Measurements from ENCODE around the gene TAL2.

DNA sequence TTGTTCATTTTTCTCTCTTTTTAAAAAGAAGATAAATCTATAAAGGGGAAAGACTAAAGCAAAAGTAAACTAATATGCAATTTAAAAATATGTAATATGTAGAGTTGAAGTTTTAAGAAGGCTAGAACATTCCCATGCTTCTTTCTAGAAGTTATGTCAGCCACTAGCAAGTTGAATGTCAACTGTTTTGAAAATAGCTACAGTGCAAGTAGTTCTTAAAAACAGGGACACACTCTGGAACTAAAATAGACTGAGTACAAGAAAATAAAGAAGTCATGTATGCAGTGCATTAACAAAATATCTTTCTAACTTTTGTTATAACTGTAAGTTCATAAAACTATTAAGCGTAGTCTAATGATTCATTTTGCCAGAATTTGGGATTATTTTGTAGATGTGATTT lies 40.0 kb downstream of the TAL2 start:
- TF ChIP-seq, protein P1, sequence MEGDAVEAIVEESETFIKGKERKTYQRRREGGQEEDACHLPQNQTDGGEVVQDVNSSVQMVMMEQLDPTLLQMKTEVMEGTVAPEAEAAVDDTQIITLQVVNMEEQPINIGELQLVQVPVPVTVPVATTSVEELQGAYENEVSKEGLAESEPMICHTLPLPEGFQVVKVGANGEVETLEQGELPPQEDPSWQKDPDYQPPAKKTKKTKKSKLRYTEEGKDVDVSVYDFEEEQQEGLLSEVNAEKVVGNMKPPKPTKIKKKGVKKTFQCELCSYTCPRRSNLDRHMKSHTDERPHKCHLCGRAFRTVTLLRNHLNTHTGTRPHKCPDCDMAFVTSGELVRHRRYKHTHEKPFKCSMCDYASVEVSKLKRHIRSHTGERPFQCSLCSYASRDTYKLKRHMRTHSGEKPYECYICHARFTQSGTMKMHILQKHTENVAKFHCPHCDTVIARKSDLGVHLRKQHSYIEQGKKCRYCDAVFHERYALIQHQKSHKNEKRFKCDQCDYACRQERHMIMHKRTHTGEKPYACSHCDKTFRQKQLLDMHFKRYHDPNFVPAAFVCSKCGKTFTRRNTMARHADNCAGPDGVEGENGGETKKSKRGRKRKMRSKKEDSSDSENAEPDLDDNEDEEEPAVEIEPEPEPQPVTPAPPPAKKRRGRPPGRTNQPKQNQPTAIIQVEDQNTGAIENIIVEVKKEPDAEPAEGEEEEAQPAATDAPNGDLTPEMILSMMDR (tag by site-specific recombination; IDR thresholded peaks at IDR 0.05): no peak
- no peak for TF ChIP-seq BCL11A (tag by site-specific recombination; IDR thresholded peaks at IDR 0.05; ENCODE audit: low read depth)
- no peak for TF ChIP-seq WT1 (tag by site-specific recombination; IDR thresholded peaks at IDR 0.05)
- no peak for TF ChIP-seq ZBTB1 (tag by site-specific recombination; IDR thresholded peaks at IDR 0.05)
- TF ChIP-seq GLIS1 (tag by site-specific recombination; IDR thresholded peaks at IDR 0.05): no peak
- no peak for TF ChIP-seq ZNF140 (tag by site-specific recombination; IDR thresholded peaks at IDR 0.05)
- TF ChIP-seq HOXA7 (CRISPR knock-in tag; IDR thresholded peaks at IDR 0.05; ENCODE audit: borderline replicate concordance): no peak
- TF ChIP-seq ZNF776 (tag by site-specific recombination; IDR thresholded peaks at IDR 0.05; ENCODE audit: borderline replicate concordance): no peak
- no peak for TF ChIP-seq ZNF76 (tag by site-specific recombination; IDR thresholded peaks at IDR 0.05; ENCODE audit: borderline replicate concordance, low read depth)
- no peak for TF ChIP-seq ZNF121 (tag by site-specific recombination; IDR thresholded peaks at IDR 0.05)
